ENCODE data around the gene MATN3.

Gene MATN3

GRCh38 chr2:19993731-19994130 is 18.7 kb downstream of the MATN3 start:
- DNase-seq, result no peak

- no peak for DNase-seq
These were observed 20.6 kb downstream of the MATN3 start for GRCh38 chr2:19991895-19992294.

GRCh38 chr2:19990416-19990728 is 22.1 kb downstream of the MATN3 start:
- no peak for DNase-seq

GRCh38 chr2:19989667-19990415 is 22.6 kb downstream of the MATN3 start, which contains the start of gene WDR35:
Gene WDR35, minus strand, starts transcription at chr2:19990105. Its CDS starts 90 bp downstream, at chr2:19990015.
- peak; percentile 94 for DNase-seq

GRCh38 chr2:19989342-19989666 is 23.2 kb downstream of the MATN3 start:
- no peak for DNase-seq

- DNase-seq, result no peak
These were observed 23.9 kb downstream of the MATN3 start for GRCh38 chr2:19988600-19988999.

GRCh38 chr2:19987936-19988335 is 24.5 kb downstream of the MATN3 start:
- no peak for DNase-seq

GRCh38 chr2:19982268-19982667 is 30.2 kb downstream of the MATN3 start:
- no peak for DNase-seq

- DNase-seq, result no peak
These were observed 32.5 kb downstream of the MATN3 start for GRCh38 chr2:19979932-19980331.

GRCh38 chr2:19973466-19973865 is 39.0 kb downstream of the MATN3 start:
- no peak for DNase-seq

- no peak for DNase-seq
These were observed 40.8 kb downstream of the MATN3 start for GRCh38 chr2:19971691-19972090.

GRCh38 chr2:19963386-19963785 is 49.1 kb downstream of the MATN3 start:
- DNase-seq, result no peak

- peak; percentile 56 for DNase-seq
These were observed 56.7 kb downstream of the MATN3 start for GRCh38 chr2:19955544-19956422.

GRCh38 chr2:19949071-19949470 is 63.4 kb downstream of the MATN3 start:
- DNase-seq, result no peak

- no peak for DNase-seq
These were observed 65.1 kb downstream of the MATN3 start for GRCh38 chr2:19947184-19947940.

- no peak for DNase-seq
These were observed 68.1 kb downstream of the MATN3 start for GRCh38 chr2:19944205-19944845.

GRCh38 chr2:19943189-19943588 is 69.3 kb downstream of the MATN3 start:
- no peak for DNase-seq

- no peak for DNase-seq
These were observed 70.3 kb downstream of the MATN3 start for GRCh38 chr2:19942199-19942598.

All from CD4-positive, alpha-beta T cell treated with Interleukin-17A for 4 hours (primary cell).